ENCODE measurements around the gene RPGR. TPM values are rescaled to one million over a fixed set of nuclear protein-coding genes. Genes with fewer than 3 reads are reported as not detected.

The RPGR gene
- 6.4 and 8.5 TPM in 2 replicates for total RNA-seq

GRCh38 chrX:38327007-38327774 lies at the start of gene RPGR:
TSS of gene RPGR (minus strand) at chrX:38327509. CDS start at chrX:38327367, 142 bp downstream.

GRCh38 chrX:38352362-38352761 lies 25.1 kb upstream of the RPGR start, which contains the start of gene OTC:
TSS of gene OTC (plus strand) at chrX:38352604. CDS start at chrX:38352697, 93 bp downstream.

GRCh38 chrX:38220415-38221390 lies 106.6 kb downstream of the RPGR start, which contains the start of gene SRPX:
TSS of gene SRPX (minus strand) at chrX:38220871. CDS start at chrX:38220792, 79 bp downstream.

Other genes with a start within 250 kb of the RPGR start
- 3.8 and 30.5 TPM in 2 replicates for gene SRPX, start 106.6 kb downstream of the RPGR start, total RNA-seq
- gene OTC, start 25.1 kb upstream of the RPGR start, total RNA-seq = not detected in 2 replicates
- gene TSPAN7, start 234.0 kb upstream of the RPGR start, total RNA-seq = 0.64 and 0.68 TPM in 2 replicates